22Rv1 (cell line): Measurements from ENCODE around the gene PTCHD4.

Experiments used
- ZFX ChIP-seq: fragments of 450-650 bp; IDR thresholded peaks from 2 replicates; pipeline ENCODE4 v1.6.1; 2017; ENCODE audit warnings: antibody characterized with exemption, borderline replicate concordance
- TF ChIP-seq, protein P1 (sequence below): fragments of 450-650 bp; IDR thresholded peaks from 2 replicates; pipeline ENCODE4 v1.5.1; 2017; ENCODE audit warnings: mild to moderate bottlenecking

GRCh38 chr6:48090546-48090945 is 20.5 kb downstream of the PTCHD4 start:
- TF ChIP-seq, protein P1, sequence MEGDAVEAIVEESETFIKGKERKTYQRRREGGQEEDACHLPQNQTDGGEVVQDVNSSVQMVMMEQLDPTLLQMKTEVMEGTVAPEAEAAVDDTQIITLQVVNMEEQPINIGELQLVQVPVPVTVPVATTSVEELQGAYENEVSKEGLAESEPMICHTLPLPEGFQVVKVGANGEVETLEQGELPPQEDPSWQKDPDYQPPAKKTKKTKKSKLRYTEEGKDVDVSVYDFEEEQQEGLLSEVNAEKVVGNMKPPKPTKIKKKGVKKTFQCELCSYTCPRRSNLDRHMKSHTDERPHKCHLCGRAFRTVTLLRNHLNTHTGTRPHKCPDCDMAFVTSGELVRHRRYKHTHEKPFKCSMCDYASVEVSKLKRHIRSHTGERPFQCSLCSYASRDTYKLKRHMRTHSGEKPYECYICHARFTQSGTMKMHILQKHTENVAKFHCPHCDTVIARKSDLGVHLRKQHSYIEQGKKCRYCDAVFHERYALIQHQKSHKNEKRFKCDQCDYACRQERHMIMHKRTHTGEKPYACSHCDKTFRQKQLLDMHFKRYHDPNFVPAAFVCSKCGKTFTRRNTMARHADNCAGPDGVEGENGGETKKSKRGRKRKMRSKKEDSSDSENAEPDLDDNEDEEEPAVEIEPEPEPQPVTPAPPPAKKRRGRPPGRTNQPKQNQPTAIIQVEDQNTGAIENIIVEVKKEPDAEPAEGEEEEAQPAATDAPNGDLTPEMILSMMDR: no peak
- no peak for TF ChIP-seq ZFX
